ENCODE data around the gene HSD17B1.

HSD17B1 gene

DNA sequence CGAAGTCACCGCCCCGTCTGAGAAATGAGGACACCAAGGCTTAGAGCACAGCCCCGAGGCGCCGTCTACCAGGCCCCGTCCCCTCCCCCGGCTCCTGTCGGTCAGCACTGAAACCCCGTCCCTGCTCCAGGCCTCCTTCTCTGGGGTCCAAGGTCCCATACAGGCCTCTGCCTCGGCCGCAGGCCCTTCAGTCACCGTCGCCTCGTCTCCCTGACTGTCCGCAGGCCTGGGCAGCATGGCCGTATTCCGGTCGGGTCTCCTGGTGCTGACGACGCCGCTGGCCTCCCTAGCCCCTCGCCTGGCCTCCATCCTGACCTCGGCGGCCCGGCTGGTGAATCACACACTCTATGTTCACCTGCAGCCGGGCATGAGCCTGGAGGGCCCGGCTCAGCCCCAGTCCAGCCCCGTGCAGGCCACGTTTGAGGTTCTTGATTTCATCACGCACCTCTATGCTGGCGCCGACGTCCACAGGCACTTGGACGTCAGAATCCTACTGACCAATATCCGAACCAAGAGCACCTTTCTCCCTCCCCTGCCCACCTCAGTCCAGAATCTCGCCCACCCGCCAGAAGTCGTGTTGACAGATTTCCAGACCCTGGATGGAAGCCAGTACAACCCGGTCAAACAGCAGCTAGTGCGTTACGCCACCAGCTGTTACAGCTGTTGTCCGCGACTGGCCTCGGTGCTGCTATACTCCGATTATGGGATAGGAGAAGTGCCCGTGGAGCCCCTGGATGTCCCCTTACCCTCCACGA, 9.8 kb downstream of the HSD17B1 start:
- TF ChIP-seq, protein P1, sequence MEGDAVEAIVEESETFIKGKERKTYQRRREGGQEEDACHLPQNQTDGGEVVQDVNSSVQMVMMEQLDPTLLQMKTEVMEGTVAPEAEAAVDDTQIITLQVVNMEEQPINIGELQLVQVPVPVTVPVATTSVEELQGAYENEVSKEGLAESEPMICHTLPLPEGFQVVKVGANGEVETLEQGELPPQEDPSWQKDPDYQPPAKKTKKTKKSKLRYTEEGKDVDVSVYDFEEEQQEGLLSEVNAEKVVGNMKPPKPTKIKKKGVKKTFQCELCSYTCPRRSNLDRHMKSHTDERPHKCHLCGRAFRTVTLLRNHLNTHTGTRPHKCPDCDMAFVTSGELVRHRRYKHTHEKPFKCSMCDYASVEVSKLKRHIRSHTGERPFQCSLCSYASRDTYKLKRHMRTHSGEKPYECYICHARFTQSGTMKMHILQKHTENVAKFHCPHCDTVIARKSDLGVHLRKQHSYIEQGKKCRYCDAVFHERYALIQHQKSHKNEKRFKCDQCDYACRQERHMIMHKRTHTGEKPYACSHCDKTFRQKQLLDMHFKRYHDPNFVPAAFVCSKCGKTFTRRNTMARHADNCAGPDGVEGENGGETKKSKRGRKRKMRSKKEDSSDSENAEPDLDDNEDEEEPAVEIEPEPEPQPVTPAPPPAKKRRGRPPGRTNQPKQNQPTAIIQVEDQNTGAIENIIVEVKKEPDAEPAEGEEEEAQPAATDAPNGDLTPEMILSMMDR (IDR thresholded peaks at IDR 0.05; ENCODE audit: borderline replicate concordance, control extremely low read depth, extremely low read depth, insufficient read depth, missing control alignments): no peak
- in situ Hi-C loops (cut with MboI; ENCODE audit: low sequenced_read_pairs, unreplicated experiment): no loop called here
- no peak for DNase-seq (ENCODE audit: low spot score)

DNA sequence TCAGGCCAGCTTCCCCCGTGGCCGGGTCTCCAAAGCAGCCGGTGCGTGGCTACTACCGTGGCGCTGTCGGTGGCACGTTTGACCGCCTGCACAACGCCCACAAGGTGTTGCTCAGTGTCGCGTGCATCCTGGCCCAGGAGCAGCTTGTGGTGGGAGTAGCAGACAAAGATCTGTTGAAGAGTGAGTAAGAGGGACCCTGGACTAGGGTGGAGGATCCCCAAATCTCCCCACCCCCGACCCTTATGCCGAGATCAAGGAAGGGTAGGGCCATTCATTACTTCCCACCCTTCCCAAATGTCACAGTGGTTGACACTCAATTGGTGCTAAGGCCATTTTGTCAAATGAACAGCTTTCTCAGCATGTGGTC, 10.4 kb downstream of the HSD17B1 start:
- no peak for DNase-seq (ENCODE audit: low spot score)
- in situ Hi-C loops (cut with MboI; ENCODE audit: low sequenced_read_pairs, unreplicated experiment): no loop called here
- TF ChIP-seq, protein P1 (IDR thresholded peaks at IDR 0.05; ENCODE audit: borderline replicate concordance, control extremely low read depth, extremely low read depth, insufficient read depth, missing control alignments): no peak

DNA sequence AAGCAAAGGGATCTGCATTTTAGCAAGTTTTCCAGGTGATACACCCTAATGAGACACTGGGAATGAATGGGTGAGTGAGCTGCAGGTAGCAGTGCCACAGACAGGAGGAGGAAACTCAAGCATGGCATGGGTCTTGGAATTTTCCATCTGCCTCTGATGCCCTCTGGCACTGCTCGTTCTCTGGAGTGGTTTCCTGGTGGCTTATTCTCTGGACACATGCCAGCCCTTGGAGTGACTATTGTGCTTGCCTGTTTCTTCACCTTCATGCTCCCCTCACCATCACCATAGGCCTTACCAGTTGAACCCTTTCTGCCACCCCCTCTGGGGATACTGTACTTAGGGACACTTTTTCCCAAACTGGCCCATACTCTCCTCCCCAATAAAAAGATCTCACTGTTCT, 10.8 kb downstream of the HSD17B1 start:
- in situ Hi-C loops (cut with MboI; ENCODE audit: low sequenced_read_pairs, unreplicated experiment): no loop called here
- no peak for DNase-seq (ENCODE audit: low spot score)
- TF ChIP-seq, protein P1 (IDR thresholded peaks at IDR 0.05; ENCODE audit: borderline replicate concordance, control extremely low read depth, extremely low read depth, insufficient read depth, missing control alignments): no peak

DNA sequence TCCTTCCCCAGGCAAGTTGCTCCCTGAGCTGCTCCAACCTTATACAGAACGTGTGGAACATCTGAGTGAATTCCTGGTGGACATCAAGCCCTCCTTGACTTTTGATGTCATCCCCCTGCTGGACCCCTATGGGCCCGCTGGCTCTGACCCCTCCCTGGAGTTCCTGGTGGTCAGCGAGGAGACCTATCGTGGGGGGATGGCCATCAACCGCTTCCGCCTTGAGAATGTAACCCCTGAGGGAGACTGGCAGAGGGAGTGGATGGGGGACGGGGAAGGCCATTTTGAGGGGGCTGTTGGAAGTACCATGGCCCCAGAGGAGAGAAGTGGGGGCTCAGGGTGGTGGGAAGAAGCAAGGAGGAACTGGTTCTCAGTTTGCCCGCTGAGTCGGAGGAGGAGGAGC, 11.2 kb downstream of the HSD17B1 start:
- in situ Hi-C loops (cut with MboI; ENCODE audit: low sequenced_read_pairs, unreplicated experiment): no loop called here
- no peak for DNase-seq (ENCODE audit: low spot score)
- TF ChIP-seq, protein P1 (IDR thresholded peaks at IDR 0.05; ENCODE audit: borderline replicate concordance, control extremely low read depth, extremely low read depth, insufficient read depth, missing control alignments): no peak

- no peak for DNase-seq (ENCODE audit: low spot score)
- in situ Hi-C loops (cut with MboI; ENCODE audit: low sequenced_read_pairs, unreplicated experiment): no loop called here
- TF ChIP-seq, protein P1 (IDR thresholded peaks at IDR 0.05; ENCODE audit: borderline replicate concordance, control extremely low read depth, extremely low read depth, insufficient read depth, missing control alignments): no peak
These were observed 12.2 kb downstream of the HSD17B1 start for GRCh38 chr17:42564815-42565522.

- DNase-seq (ENCODE audit: low spot score): no peak
- TF ChIP-seq, protein P1 (IDR thresholded peaks at IDR 0.05; ENCODE audit: borderline replicate concordance, control extremely low read depth, extremely low read depth, insufficient read depth, missing control alignments): no peak
- in situ Hi-C loops (cut with MboI; ENCODE audit: low sequenced_read_pairs, unreplicated experiment): no loop called here
These were observed 12.9 kb downstream of the HSD17B1 start for GRCh38 chr17:42565523-42566214.
